Measurements from ENCODE around the gene TBC1D5.

DNA sequence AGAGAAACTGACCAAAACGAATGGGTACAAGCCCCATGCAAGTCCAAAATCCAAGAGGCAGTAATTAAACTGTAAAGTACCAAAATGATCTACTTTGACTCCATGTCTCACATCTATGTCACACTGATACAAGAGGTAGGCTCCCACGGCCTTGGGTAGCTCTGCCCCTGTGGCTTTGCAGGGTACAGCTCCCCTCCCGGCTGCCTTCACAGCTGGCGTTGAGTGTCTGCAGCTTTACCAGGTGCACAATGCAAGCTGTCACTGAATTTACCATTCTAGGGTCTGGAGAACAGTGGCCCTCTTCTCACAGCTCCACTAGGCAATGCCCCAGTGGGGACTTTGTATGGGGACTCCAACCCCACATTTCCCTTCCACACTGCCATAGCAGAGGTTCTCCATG, 308.6 kb downstream of the TBC1D5 start:
- no peak for TF ChIP-seq SIN3A (IDR thresholded peaks at IDR 0.05; ENCODE audit: borderline replicate concordance, insufficient read depth, low read length)
- TF ChIP-seq POLR2AphosphoS5 (IDR thresholded peaks at IDR 0.05; ENCODE audit: low read depth, low read length) = no peak
- no peak for TF ChIP-seq TAF1 (IDR thresholded peaks at IDR 0.05; ENCODE audit: borderline replicate concordance, insufficient read depth, low read length)
- TF ChIP-seq, protein P1, sequence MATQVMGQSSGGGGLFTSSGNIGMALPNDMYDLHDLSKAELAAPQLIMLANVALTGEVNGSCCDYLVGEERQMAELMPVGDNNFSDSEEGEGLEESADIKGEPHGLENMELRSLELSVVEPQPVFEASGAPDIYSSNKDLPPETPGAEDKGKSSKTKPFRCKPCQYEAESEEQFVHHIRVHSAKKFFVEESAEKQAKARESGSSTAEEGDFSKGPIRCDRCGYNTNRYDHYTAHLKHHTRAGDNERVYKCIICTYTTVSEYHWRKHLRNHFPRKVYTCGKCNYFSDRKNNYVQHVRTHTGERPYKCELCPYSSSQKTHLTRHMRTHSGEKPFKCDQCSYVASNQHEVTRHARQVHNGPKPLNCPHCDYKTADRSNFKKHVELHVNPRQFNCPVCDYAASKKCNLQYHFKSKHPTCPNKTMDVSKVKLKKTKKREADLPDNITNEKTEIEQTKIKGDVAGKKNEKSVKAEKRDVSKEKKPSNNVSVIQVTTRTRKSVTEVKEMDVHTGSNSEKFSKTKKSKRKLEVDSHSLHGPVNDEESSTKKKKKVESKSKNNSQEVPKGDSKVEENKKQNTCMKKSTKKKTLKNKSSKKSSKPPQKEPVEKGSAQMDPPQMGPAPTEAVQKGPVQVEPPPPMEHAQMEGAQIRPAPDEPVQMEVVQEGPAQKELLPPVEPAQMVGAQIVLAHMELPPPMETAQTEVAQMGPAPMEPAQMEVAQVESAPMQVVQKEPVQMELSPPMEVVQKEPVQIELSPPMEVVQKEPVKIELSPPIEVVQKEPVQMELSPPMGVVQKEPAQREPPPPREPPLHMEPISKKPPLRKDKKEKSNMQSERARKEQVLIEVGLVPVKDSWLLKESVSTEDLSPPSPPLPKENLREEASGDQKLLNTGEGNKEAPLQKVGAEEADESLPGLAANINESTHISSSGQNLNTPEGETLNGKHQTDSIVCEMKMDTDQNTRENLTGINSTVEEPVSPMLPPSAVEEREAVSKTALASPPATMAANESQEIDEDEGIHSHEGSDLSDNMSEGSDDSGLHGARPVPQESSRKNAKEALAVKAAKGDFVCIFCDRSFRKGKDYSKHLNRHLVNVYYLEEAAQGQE (IDR thresholded peaks at IDR 0.05; ENCODE audit: insufficient read depth in 1 of 2, low read depth in 2 of 2, low read length in 2 of 2) = no peak

All from PFSK-1 (cell line).